PC-9 (cell line): ENCODE results near the gene HIPK4. TPM values are rescaled to one million over a fixed set of nuclear protein-coding genes. Genes with fewer than 3 reads are reported as not detected.

Source experiments
- BruUV-seq: library from RNA; stranded (reverse); fragments of 400-500 nt; replicated peaks from 2 replicates; lab custom pipeline; 2021; lab: Mats Ljungman, UMichigan
- CTCF ChIA-PET: fragments of 300-600 bp; sonication (Branson Sonifier 250); formaldehyde crosslinking; loops from one replicate; lab custom pipeline; 2022; ENCODE audit warnings: antibody characterized with exemption; lab: Charles Lee
- POLR2A ChIA-PET: fragments of 300-600 bp; sonication (Branson Sonifier 250); formaldehyde crosslinking; loops from one replicate; lab custom pipeline; 2022; ENCODE audit warnings: antibody characterized with exemption; ENCODE audit not compliant: unreplicated experiment; lab: Charles Lee
- DNase-seq, 2 experiments: peaks; one replicate each; pipeline versions ENCODE4 v3.0.0 to v3.0.0-alpha.2; 2015 to 2022; ENCODE audit warnings: mixed read lengths in 1 of 2
- H2AFZ ChIP-seq: fragments of 200-600 bp; sonication (generic); 2 replicates; pipeline ENCODE4 v1.8.1; 2017; ENCODE audit warnings: antibody characterized with exemption
- H3F3A ChIP-seq: fragments of 200-600 bp; sonication (generic); 2 replicates; pipeline ENCODE4 v1.8.1; 2017; ENCODE audit warnings: antibody characterized with exemption, mild to moderate bottlenecking, low read depth; ENCODE audit not compliant: insufficient read depth
- H3K27ac ChIP-seq: fragments of 200-600 bp; sonication (generic); 2 replicates; pipeline ENCODE4 v1.6.1; 2016; ENCODE audit warnings: mixed run types
- H3K27me3 ChIP-seq: fragments of 200-600 bp; sonication (generic); 2 replicates; pipeline ENCODE4 v1.6.1; 2016; ENCODE audit warnings: low read depth, mixed run types; ENCODE audit not compliant: insufficient read depth
- H3K36me3 ChIP-seq: fragments of 200-600 bp; sonication (generic); 2 replicates; pipeline ENCODE4 v1.6.1; 2016; ENCODE audit warnings: low read depth, mixed run types
- H3K4me1 ChIP-seq: fragments of 200-600 bp; sonication (generic); replicated peaks from 2 replicates; pipeline ENCODE4 v1.6.1; 2016; ENCODE audit warnings: mixed run types; ENCODE audit not compliant: insufficient read depth
- H3K4me2 ChIP-seq: fragments of 200-600 bp; sonication (generic); 2 replicates; pipeline ENCODE4 v1.6.1; 2017; ENCODE audit warnings: mixed run types
- H3K4me3 ChIP-seq: fragments of 200-600 bp; sonication (generic); 2 replicates; pipeline ENCODE4 v1.6.1; 2016; ENCODE audit warnings: mixed run types
- H3K79me2 ChIP-seq: fragments of 200-600 bp; sonication (generic); 2 replicates; pipeline ENCODE4 v1.6.1; 2017; ENCODE audit warnings: low read depth, mixed run types
- H3K9me2 ChIP-seq: fragments of 200-600 bp; sonication (generic); 2 replicates; pipeline ENCODE4 v1.8.1; 2017; ENCODE audit warnings: mild to moderate bottlenecking; ENCODE audit not compliant: insufficient read depth
- H3K9me3 ChIP-seq: fragments of 200-600 bp; sonication (generic); 2 replicates; pipeline ENCODE4 v1.8.1; 2016; ENCODE audit warnings: low read depth; ENCODE audit not compliant: insufficient read depth
- H4K20me1 ChIP-seq: fragments of 200-600 bp; sonication (generic); 2 replicates; pipeline ENCODE4 v1.8.1; 2017; ENCODE audit not compliant: insufficient read depth
- CTCF ChIP-seq: fragments of 200-600 bp; sonication (generic); conservative IDR thresholded peaks from 2 replicates; pipeline ENCODE4 v1.6.1; 2017; ENCODE audit warnings: mixed run types, antibody characterized with exemption, mild to moderate bottlenecking, moderate library complexity
- EZH2 ChIP-seq: fragments of 200-600 bp; sonication (generic); IDR thresholded peaks from 2 replicates; pipeline ENCODE4 v1.8.0; 2017; ENCODE audit warnings: antibody characterized with exemption, low read depth
- intact Hi-C: fragments of 100-400 bp; cut with micrococcal nuclease; formaldehyde crosslinking; loops from one replicate; pipeline ENCODE4 v1.10.0; 2022; ENCODE audit not compliant: unreplicated experiment
- total RNA-seq: library from RNA; stranded (reverse); gene quantifications from 2 replicates; pipeline ENCODE4 v1.2.3, GENCODE V29; 2021

HIPK4 gene
- total RNA-seq, 1 experiment from 2014 or later: 0.37 TPM

- Histone ChIP-seq H3K27ac (no peak overlapping the region), H3K79me2 (no peaks in the 10 kb centered on the region), H4K20me1 (no peaks in the 10 kb centered on the region), H3K27me3 (no peaks in the 10 kb centered on the region), H3K4me2 (no peak overlapping the region), H3K36me3 (no peaks in the 10 kb centered on the region), H3F3A (peaks cover 4% of the 10 kb centered on the region; the same call in 1 of the 2 replicates), H3K4me1 (0 out of 2 replicates have a peak, but pooled peaks cover 4% of the 10 kb centered on the region), H3K4me3 (no peak overlapping the region), H3K9me2 (no peaks in the 10 kb centered on the region), H3K9me3 (no peaks in the 10 kb centered on the region), H2AFZ (no peak overlapping the region)
- BruUV-seq: no TSS peak
- ChIA-PET CTCF (no interaction called here), POLR2A (no interaction called here)
- intact Hi-C loops: no loop called here
- TF ChIP-seq CTCF (no peak), EZH2 (no peak)
- no peak for DNase-seq
Measured at GRCh38 chr19:40362160-40362559, 27.8 kb downstream of the HIPK4 start.

DNA sequence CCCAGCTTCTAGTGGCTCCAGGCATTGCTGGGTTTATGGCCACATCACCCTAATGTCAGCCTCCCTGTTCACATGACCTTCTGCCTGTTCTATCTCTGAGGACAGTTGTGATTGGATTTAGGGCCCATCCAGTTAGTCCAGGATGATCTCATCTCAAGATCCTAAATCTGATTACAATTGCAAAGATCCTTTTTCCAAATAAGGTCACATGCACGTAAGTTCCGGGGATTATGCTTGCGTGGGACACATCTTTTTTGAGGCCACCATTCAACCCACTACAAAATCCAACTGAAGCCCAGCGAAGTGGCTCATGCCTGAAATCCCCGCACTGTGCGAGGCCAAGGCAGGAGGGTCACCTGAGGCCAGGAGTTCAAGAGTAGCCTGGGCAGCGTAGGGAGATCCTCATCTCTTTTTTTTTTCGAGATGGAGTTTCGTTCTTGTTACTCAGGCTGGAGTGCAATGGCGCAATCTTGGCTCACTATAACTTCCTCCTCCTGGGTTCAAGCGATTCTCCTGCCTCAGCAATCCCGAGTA, 29.2 kb downstream of the HIPK4 start:
- Histone ChIP-seq H3K9me2 (no peaks in the 10 kb centered on the region), H3K4me2 (no peak overlapping the region), H3K4me3 (no peak overlapping the region), H3K27ac (no peak overlapping the region), H3F3A (peaks cover 4% of the 10 kb centered on the region; the same call in 1 of the 2 replicates), H3K27me3 (no peaks in the 10 kb centered on the region), H3K36me3 (no peaks in the 10 kb centered on the region), H3K79me2 (no peaks in the 10 kb centered on the region), H2AFZ (no peak overlapping the region), H3K4me1 (0 out of 2 replicates have a peak, but pooled peaks cover 2% of the 10 kb centered on the region), H4K20me1 (no peaks in the 10 kb centered on the region), H3K9me3 (no peaks in the 10 kb centered on the region)
- POLR2A ChIA-PET: interaction anchor here (0.7 kb wide), 1 partner anchor 14 kb away, joined by 6 read pairs; no protein-coding TSS in a partner anchor
- intact Hi-C loops: no loop called here
- DNase-seq: no peak
- TF ChIP-seq EZH2: no peak
- no peak for TF ChIP-seq CTCF
- CTCF ChIA-PET: no interaction called here
- no TSS peak for BruUV-seq

DNA sequence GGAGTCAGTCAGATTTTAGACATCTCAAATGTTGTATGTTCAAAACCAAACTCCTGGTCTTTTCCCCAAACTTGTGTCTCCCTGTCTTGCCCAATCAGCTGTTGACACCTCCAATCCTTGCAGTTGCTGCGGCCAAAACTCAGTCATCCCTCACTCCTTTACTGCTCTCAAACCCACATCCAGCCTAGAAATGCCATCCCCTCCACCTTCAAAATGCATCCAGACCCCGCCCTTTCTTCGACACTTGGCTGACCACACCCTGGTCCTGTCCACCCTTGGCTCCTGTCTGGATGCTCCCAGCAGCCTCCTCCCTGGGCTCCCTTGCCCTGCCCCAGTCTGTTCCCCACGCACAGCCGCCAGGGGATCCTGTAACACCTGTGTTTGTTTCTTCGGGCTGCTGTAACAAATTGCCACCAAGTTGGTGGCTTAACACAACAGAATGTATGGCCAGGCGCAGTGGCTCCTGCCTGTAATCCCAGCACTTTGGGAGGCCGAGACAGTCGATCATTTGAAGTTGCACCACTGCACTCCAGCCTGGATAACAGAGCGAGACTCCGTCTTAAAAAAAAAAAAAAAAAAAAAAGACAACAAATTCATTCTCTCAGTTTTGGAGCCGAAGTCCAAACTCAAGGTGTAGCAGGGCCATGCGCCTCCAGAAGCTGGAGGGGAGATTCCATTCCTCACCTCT, 29.8 kb downstream of the HIPK4 start:
- Histone ChIP-seq H3K27ac (no peak overlapping the region), H4K20me1 (no peaks in the 10 kb centered on the region), H3K4me3 (no peak overlapping the region), H3K9me3 (no peaks in the 10 kb centered on the region), H3K36me3 (no peaks in the 10 kb centered on the region), H3F3A (peaks cover 4% of the 10 kb centered on the region; the same call in 1 of the 2 replicates), H3K79me2 (no peaks in the 10 kb centered on the region), H3K4me2 (no peak overlapping the region), H3K4me1 (no peaks in the 10 kb centered on the region), H3K9me2 (no peaks in the 10 kb centered on the region), H3K27me3 (no peaks in the 10 kb centered on the region), H2AFZ (no peak overlapping the region)
- TF ChIP-seq CTCF (no peak), EZH2 (no peak)
- DNase-seq: no peak
- intact Hi-C loops: no loop called here
- BruUV-seq: no TSS peak
- CTCF ChIA-PET: no interaction called here
- POLR2A ChIA-PET: no interaction called here
